ENCODE measurements around the gene HTR7.
"Not testable (repeated sequence)": the region's sequence is repeated elsewhere in the genome, so short reads cannot be mapped to it uniquely, and the experiment has no call there.

Gene HTR7

DNA sequence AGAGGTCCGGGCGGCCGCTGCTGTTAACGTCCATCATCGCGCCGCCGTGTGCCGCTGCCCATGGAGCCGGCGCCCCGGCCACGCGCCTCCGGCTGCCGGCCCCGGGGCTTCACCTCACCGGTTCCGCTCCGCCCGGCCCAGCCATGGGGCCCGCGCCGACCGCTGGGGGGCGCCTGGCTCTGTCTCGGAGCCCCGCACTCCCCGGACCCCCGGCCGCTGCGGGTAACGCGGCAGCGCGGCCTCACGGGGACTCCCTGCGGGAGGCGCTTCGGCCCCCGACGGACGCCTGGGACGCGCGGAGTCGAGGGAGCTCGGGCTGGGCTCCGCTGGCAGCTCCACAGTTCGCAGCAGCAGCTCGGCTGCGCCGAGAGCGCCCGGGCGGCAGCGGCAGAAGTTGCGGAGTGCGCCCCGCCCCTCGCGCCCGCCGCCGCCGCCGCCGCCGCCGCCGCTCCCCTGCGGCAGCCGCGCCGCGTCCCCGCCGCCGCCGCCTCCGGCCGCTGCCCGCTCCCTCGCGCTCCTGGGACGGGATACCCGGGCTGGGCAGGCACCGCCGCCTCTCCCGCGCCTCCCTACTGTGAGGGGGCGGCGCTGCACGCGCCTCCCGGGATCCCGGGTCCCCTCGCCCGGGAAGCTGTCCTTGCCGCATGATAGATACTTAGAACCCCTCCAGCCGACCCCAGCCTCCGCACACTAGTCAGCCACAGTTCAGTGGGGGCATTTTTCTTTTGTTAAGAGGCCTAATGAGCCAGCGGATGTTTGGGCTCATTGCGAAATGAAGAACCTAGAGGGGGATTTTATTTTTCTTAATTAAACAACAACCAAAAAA, at the start of gene HTR7:
TSS of gene HTR7 (minus strand) at position 405 of the 826 bp plus-strand sequence. CDS start at position 37, 368 bp downstream.
- peak within 1 kb of the TSS; percentile 66 for H3K4me3 ChIP-seq (ENCODE audit: low read depth, low read length)
- TF ChIP-seq, protein P1, sequence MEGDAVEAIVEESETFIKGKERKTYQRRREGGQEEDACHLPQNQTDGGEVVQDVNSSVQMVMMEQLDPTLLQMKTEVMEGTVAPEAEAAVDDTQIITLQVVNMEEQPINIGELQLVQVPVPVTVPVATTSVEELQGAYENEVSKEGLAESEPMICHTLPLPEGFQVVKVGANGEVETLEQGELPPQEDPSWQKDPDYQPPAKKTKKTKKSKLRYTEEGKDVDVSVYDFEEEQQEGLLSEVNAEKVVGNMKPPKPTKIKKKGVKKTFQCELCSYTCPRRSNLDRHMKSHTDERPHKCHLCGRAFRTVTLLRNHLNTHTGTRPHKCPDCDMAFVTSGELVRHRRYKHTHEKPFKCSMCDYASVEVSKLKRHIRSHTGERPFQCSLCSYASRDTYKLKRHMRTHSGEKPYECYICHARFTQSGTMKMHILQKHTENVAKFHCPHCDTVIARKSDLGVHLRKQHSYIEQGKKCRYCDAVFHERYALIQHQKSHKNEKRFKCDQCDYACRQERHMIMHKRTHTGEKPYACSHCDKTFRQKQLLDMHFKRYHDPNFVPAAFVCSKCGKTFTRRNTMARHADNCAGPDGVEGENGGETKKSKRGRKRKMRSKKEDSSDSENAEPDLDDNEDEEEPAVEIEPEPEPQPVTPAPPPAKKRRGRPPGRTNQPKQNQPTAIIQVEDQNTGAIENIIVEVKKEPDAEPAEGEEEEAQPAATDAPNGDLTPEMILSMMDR (IDR thresholded peaks at IDR 0.05; ENCODE audit: low read depth, low read length) = peak; percentile 50

GRCh38 chr10:90906596-90906995, 48.8 kb upstream of the HTR7 start:
- TF ChIP-seq, protein P1 (IDR thresholded peaks at IDR 0.05; ENCODE audit: low read depth, low read length) = no peak
- no peak overlapping the region for H3K4me3 ChIP-seq (ENCODE audit: low read depth, low read length)

GRCh38 chr10:90905925-90906324, 48.1 kb upstream of the HTR7 start:
- TF ChIP-seq, protein P1 (IDR thresholded peaks at IDR 0.05; ENCODE audit: low read depth, low read length) = no peak
- no peak overlapping the region for H3K4me3 ChIP-seq (ENCODE audit: low read depth, low read length)

- not testable (repeated sequence) for H3K4me3 ChIP-seq (ENCODE audit: low read depth, low read length)
Observed at GRCh38 chr10:90896916-90897315, 39.1 kb upstream of the HTR7 start.

- no peak overlapping the region for H3K4me3 ChIP-seq (ENCODE audit: low read depth, low read length)
- TF ChIP-seq, protein P1 (IDR thresholded peaks at IDR 0.05; ENCODE audit: low read depth, low read length) = no peak
Observed at GRCh38 chr10:90893190-90893589, 35.4 kb upstream of the HTR7 start.

GRCh38 chr10:90890347-90890746, 32.5 kb upstream of the HTR7 start:
- TF ChIP-seq, protein P1 (IDR thresholded peaks at IDR 0.05; ENCODE audit: low read depth, low read length) = no peak
- H3K4me3 ChIP-seq (ENCODE audit: low read depth, low read length) = no peak overlapping the region

GRCh38 chr10:90889636-90890035, 31.8 kb upstream of the HTR7 start:
- TF ChIP-seq, protein P1 (IDR thresholded peaks at IDR 0.05; ENCODE audit: low read depth, low read length) = no peak
- H3K4me3 ChIP-seq (ENCODE audit: low read depth, low read length) = no peak overlapping the region
